ENCODE measurements around the gene THAP11. TPM values are rescaled to one million over a fixed set of nuclear protein-coding genes. Genes with fewer than 3 reads are reported as not detected.
A peak's percentile ranks its signal among the peaks of the same experiment; 100 is the strongest.

THAP11 gene
- total RNA-seq, 3 donors from 2014 or later, result 42.1 to 51.4 (median 43.1) TPM

DNA sequence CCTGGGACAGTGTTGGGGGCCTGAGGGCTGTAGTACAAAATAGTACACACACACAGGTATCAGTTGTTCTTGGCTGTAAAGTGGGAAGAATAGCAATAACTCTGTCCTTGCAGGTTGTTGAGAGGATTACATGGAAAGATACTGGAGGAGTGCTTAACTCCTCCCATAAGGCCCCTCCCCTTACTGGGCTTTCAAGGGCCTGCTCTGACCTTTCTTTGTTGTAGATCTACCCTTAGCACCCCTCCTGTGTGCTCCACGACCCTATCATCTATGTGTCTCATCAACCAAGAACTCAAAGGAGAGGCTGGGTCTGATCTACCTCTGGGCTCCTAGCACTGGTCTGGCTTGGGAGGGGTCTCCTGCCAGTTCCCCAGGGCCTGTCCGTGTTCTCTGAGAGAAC, 22.5 kb downstream of the THAP11 start:
- Mint-ChIP-seq H3K27me3 (ENCODE audit: low read depth) (no peaks in the 10 kb centered on the region), H3K36me3 (ENCODE audit: insufficient read depth) (peaks cover 10% of the 10 kb centered on the region), H3K9me3 (no peaks in the 10 kb centered on the region), H3K4me1 (ENCODE audit: low read depth) (peaks cover 1% of the 10 kb centered on the region), H3K4me3 (no peak overlapping the region)
- no peak for DNase-seq
- no peak for ATAC-seq

- Mint-ChIP-seq H3K36me3 (ENCODE audit: insufficient read depth) (peaks cover 10% of the 10 kb centered on the region), H3K4me1 (ENCODE audit: low read depth) (peaks cover 1% of the 10 kb centered on the region), H3K9me3 (no peaks in the 10 kb centered on the region), H3K4me3 (no peak overlapping the region), H3K27me3 (ENCODE audit: low read depth) (no peaks in the 10 kb centered on the region)
- ATAC-seq (peak in 1 of 2 donors; percentile 41), DNase-seq (no peak)
Observed at GRCh38 chr16:67865318-67865717, 23.2 kb downstream of the THAP11 start.

DNA sequence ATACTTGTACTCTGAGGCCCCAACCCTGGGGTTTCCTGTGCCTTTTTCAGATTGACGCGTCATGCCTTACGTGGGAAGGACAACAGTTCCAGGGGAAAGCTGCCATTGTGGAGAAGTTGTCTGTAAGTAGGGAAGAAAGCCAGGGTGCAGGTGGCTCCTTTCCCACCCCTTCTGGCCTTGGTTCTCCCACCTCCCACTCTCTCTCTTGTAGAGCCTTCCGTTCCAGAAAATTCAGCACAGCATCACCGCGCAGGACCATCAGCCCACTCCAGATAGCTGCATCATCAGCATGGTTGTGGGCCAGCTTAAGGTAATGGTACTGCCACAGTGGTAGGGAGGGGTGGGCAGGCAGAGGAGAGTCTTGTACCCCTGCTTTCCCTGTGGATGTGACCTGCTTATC, 26.2 kb downstream of the THAP11 start:
- no peak for ATAC-seq

GRCh38 chr16:67869653-67870052, 27.5 kb downstream of the THAP11 start:
- no peaks in the 10 kb centered on the region for H3K27me3 Mint-ChIP-seq (ENCODE audit: low read depth)
- H3K36me3 Mint-ChIP-seq (ENCODE audit: insufficient read depth), result peaks cover 6% of the 10 kb centered on the region
- DNase-seq (no peak), ATAC-seq (no peak)
- no peak overlapping the region for H3K4me3 Mint-ChIP-seq
- peaks cover 17% of the 10 kb centered on the region for H3K4me1 Mint-ChIP-seq (ENCODE audit: low read depth)
- no peaks in the 10 kb centered on the region for H3K9me3 Mint-ChIP-seq

More for the DNA sequence above, 26.2 kb downstream of the THAP11 start:
- Mint-ChIP-seq H3K4me3 (no peak overlapping the region), H3K9me3 (no peaks in the 10 kb centered on the region), H3K27me3 (ENCODE audit: low read depth) (no peaks in the 10 kb centered on the region), H3K36me3 (ENCODE audit: insufficient read depth) (peaks cover 8% of the 10 kb centered on the region), H3K4me1 (ENCODE audit: low read depth) (peaks cover 8% of the 10 kb centered on the region)
- DNase-seq, result no peak

DNA sequence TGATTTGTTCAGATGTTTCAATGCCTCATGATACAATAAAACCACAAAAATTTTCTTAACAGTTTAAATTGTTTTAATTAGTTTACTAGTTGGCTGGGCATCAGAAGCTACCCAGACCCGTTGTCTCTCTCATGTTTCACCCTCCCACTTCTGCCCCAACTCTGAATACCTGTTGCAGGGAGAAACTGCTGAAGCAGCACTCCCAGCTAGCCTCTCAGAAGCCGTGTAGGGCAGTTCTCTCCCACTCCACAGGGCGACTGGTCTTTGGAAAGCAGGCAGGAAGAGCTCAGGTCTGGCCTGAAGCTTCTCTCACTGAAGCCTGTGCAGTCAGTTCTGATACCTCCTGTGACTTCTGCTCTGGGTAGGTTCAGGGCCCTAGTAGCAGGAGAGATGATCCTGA, 29.1 kb downstream of the THAP11 start:
- ATAC-seq (no peak), DNase-seq (no peak)
- peaks cover 13% of the 10 kb centered on the region for H3K36me3 Mint-ChIP-seq (ENCODE audit: insufficient read depth)
- H3K9me3 Mint-ChIP-seq, result no peaks in the 10 kb centered on the region
- H3K4me1 Mint-ChIP-seq (ENCODE audit: low read depth), result peaks cover 32% of the 10 kb centered on the region
- H3K27me3 Mint-ChIP-seq (ENCODE audit: low read depth), result no peaks in the 10 kb centered on the region
- no peak overlapping the region for H3K4me3 Mint-ChIP-seq

- Mint-ChIP-seq H3K4me3 (peak overlapping the region; percentile 84), H3K9me3 (no peaks in the 10 kb centered on the region), H3K36me3 (ENCODE audit: insufficient read depth) (peaks cover 10% of the 10 kb centered on the region), H3K27me3 (ENCODE audit: low read depth) (no peaks in the 10 kb centered on the region), H3K4me1 (ENCODE audit: low read depth) (peaks cover 34% of the 10 kb centered on the region)
- ATAC-seq, result no peak
- DNase-seq, result no peak
Observed at GRCh38 chr16:67872131-67872630, 30.1 kb downstream of the THAP11 start.

- H3K36me3 Mint-ChIP-seq (ENCODE audit: insufficient read depth), result peaks cover 15% of the 10 kb centered on the region
Observed at GRCh38 chr16:67872631-67873434, 30.7 kb downstream of the THAP11 start, which contains the start of gene EDC4. Gene EDC4 (plus strand): TSS chr16:67873052. CDS start chr16:67873262, 210 bp downstream.

DNA sequence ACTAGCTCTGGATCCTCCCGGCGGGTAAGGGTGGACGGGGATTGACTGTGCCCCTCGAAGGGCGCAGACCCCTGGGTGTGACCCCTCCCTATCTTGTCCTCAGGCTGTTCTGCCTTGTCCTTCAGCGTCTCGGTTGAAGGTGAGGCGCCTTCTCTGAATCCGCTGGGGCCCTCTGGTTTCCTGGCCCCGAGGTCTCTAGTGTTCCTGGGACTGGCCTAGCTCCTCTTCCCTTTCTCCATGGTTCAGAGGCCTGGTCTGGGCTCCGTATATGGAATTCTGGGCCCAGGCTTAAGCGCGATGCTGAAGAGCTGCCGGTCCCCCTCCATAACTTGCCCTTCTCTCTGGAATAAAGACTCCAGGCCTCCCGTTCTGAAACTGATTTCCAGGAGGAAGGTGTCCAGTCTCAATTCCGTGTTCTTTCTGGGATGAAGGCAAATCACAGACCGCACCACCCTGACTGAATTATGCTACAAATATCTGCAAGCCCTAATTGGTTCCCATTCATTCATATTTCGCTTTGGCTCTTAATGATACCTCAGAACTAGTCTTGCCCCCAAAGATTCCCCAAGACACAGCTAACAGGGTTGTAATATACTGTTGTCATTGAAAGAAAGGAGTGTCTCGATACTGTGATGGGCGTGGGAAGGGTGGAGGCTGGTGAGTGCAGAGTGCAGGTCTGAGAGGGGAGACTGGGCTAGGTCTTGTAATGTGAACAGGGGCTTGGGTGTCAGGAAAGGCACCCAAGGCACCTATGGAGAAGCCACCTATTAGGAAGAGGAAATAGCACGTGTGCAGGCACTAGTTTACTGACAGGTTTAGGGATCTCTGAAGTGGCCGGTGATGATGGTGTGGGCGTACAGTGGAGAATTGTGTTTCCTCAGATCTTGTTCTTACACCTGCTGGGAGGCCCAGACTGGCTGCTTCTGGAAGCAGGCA, 31.6 kb downstream of the THAP11 start:
- DNase-seq (no peak), ATAC-seq (peak; percentile 8 to 19)
- no peaks in the 10 kb centered on the region for H3K27me3 Mint-ChIP-seq (ENCODE audit: low read depth)
- H3K4me1 Mint-ChIP-seq (ENCODE audit: low read depth), result peaks cover 34% of the 10 kb centered on the region
- peaks cover 18% of the 10 kb centered on the region for H3K36me3 Mint-ChIP-seq (ENCODE audit: insufficient read depth)
- H3K4me3 Mint-ChIP-seq, result peak overlapping the region; percentile 84
- H3K9me3 Mint-ChIP-seq, result no peaks in the 10 kb centered on the region

More at GRCh38 chr16:67872631-67873434, 30.7 kb downstream of the THAP11 start, which contains the start of gene EDC4:
- DNase-seq (peak; percentile 80), ATAC-seq (peak; percentile 93 to 95)
- Mint-ChIP-seq H3K4me3 (peak within 1 kb of the TSS; percentile 84), H3K9me3 (no peaks in the 10 kb centered on the region), H3K27me3 (ENCODE audit: low read depth) (no peaks in the 10 kb centered on the region), H3K4me1 (ENCODE audit: low read depth) (peaks cover 34% of the 10 kb centered on the region)

DNA sequence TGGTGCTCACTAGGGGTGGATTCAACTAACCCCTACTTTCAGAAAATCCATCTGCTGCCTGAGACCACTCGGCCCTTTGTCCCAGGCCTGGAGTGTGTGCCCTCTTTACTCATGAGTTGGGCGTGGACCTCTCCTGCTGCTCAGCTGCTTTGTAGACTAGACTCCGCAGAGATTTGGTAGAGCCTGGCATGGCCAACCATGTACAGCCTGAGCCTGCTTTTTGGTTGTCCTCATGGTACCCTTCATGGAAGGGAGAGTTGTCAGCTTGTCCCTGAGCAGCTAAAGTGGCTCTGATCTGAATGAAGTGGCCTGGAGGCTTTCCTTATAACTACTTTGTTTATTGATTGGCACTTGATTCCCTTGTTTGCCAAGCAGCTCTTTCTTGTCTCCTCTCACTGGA, 32.3 kb downstream of the THAP11 start:
- no peak for ATAC-seq
- Mint-ChIP-seq H3K36me3 (ENCODE audit: insufficient read depth) (peaks cover 21% of the 10 kb centered on the region), H3K9me3 (no peaks in the 10 kb centered on the region), H3K4me3 (peak overlapping the region; percentile 84), H3K27me3 (ENCODE audit: low read depth) (no peaks in the 10 kb centered on the region), H3K4me1 (ENCODE audit: low read depth) (peaks cover 34% of the 10 kb centered on the region)
- no peak for DNase-seq

- Mint-ChIP-seq H3K4me3 (no peak overlapping the region), H3K4me1 (ENCODE audit: low read depth) (peaks cover 34% of the 10 kb centered on the region), H3K27me3 (ENCODE audit: low read depth) (no peaks in the 10 kb centered on the region), H3K9me3 (no peaks in the 10 kb centered on the region), H3K36me3 (ENCODE audit: insufficient read depth) (peaks cover 30% of the 10 kb centered on the region)
- ATAC-seq (no peak), DNase-seq (no peak)
Observed at GRCh38 chr16:67877064-67877463, 34.9 kb downstream of the THAP11 start.

DNA sequence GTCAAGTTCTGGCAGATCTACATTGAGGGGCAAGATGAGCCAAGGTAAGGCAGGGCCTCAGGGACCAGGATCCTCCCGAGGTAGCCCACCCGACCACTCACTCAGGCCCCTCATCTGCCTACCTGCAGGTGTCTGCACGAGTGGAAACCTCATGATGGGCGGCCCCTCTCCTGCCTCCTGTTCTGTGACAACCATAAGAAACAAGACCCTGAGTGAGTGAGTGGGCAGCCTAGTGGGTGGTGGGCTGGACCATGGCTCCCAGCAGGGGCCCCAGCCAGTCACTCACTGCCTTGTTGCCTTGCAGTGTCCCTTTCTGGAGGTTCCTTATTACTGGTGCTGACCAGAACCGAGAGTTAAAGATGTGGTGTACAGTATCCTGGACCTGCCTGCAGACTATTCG, 36.1 kb downstream of the THAP11 start:
- H3K9me3 Mint-ChIP-seq, result no peaks in the 10 kb centered on the region
- DNase-seq, result no peak
- H3K4me1 Mint-ChIP-seq (ENCODE audit: low read depth), result peaks cover 27% of the 10 kb centered on the region
- no peak overlapping the region for H3K4me3 Mint-ChIP-seq
- no peaks in the 10 kb centered on the region for H3K27me3 Mint-ChIP-seq (ENCODE audit: low read depth)
- H3K36me3 Mint-ChIP-seq (ENCODE audit: insufficient read depth), result peaks cover 30% of the 10 kb centered on the region
- no peak for ATAC-seq

- no peaks in the 10 kb centered on the region for H3K27me3 Mint-ChIP-seq (ENCODE audit: low read depth)
- no peak for DNase-seq
Observed at GRCh38 chr16:67878846-67879245, 36.7 kb downstream of the THAP11 start.

GRCh38 chr16:67879462-67879861, 37.3 kb downstream of the THAP11 start:
- ATAC-seq (no peak), DNase-seq (no peak)
- Mint-ChIP-seq H3K4me1 (ENCODE audit: low read depth) (peaks cover 19% of the 10 kb centered on the region), H3K36me3 (ENCODE audit: insufficient read depth) (peaks cover 37% of the 10 kb centered on the region), H3K27me3 (ENCODE audit: low read depth) (no peaks in the 10 kb centered on the region), H3K4me3 (no peak overlapping the region), H3K9me3 (no peaks in the 10 kb centered on the region)

More at GRCh38 chr16:67878846-67879245, 36.7 kb downstream of the THAP11 start:
- H3K4me1 Mint-ChIP-seq (ENCODE audit: low read depth), result peaks cover 25% of the 10 kb centered on the region
- no peak overlapping the region for H3K4me3 Mint-ChIP-seq
- H3K36me3 Mint-ChIP-seq (ENCODE audit: insufficient read depth), result peaks cover 35% of the 10 kb centered on the region
- no peaks in the 10 kb centered on the region for H3K9me3 Mint-ChIP-seq
- no peak for ATAC-seq

GRCh38 chr16:67879936-67880335, 37.8 kb downstream of the THAP11 start:
- H3K4me1 Mint-ChIP-seq (ENCODE audit: low read depth), result peaks cover 14% of the 10 kb centered on the region
- H3K9me3 Mint-ChIP-seq, result no peaks in the 10 kb centered on the region
- no peaks in the 10 kb centered on the region for H3K27me3 Mint-ChIP-seq (ENCODE audit: low read depth)
- DNase-seq, result no peak
- no peak for ATAC-seq
- no peak overlapping the region for H3K4me3 Mint-ChIP-seq
- H3K36me3 Mint-ChIP-seq (ENCODE audit: insufficient read depth), result peaks cover 38% of the 10 kb centered on the region

Data from activated T-cell treated with anti-CD3 and anti-CD28 coated beads, Interleukin-2, amount 50 U/mL, for 4 hours (primary cell).